ENCODE data around the gene TOR3A.
A peak's percentile ranks its signal among the peaks of the same experiment; 100 is the strongest.
"Not testable (repeated sequence)": the region's sequence is repeated elsewhere in the genome, so short reads cannot be mapped to it uniquely, and the experiment has no call there.

Gene TOR3A

GRCh38 chr1:179081687-179082332 lies at the start of gene TOR3A:
TOR3A (plus strand) TSS chr1:179082070; CDS start chr1:179082129, 59 bp downstream.
- peak; percentile 90 to 93 for DNase-seq

GRCh38 chr1:179034720-179035119 lies 47.1 kb upstream of the TOR3A start:
- DNase-seq: no peak

- no peak for DNase-seq
Measured at GRCh38 chr1:179036844-179037465, 44.9 kb upstream of the TOR3A start.

GRCh38 chr1:179038528-179039281 lies 43.2 kb upstream of the TOR3A start:
- DNase-seq: no peak

- DNase-seq: not testable (repeated sequence)
Measured at GRCh38 chr1:179039502-179040174, 42.2 kb upstream of the TOR3A start.

- DNase-seq: not testable (repeated sequence)
Measured at GRCh38 chr1:179040175-179040551, 41.7 kb upstream of the TOR3A start.

GRCh38 chr1:179042087-179042486 lies 39.8 kb upstream of the TOR3A start:
- DNase-seq: no peak

- DNase-seq: no peak
Measured at GRCh38 chr1:179042700-179043099, 39.2 kb upstream of the TOR3A start.

GRCh38 chr1:179043266-179043665 lies 38.6 kb upstream of the TOR3A start:
- no peak for DNase-seq

- DNase-seq: no peak
Measured at GRCh38 chr1:179043907-179044306, 38.0 kb upstream of the TOR3A start.

- no peak for DNase-seq
Measured at GRCh38 chr1:179046808-179047635, 34.8 kb upstream of the TOR3A start.

GRCh38 chr1:179047636-179047997 lies 34.3 kb upstream of the TOR3A start:
- DNase-seq: peak; percentile 79 to 91

- no peak for DNase-seq
Measured at GRCh38 chr1:179048339-179049124, 33.3 kb upstream of the TOR3A start.

- no peak for DNase-seq
Measured at GRCh38 chr1:179052776-179053175, 29.1 kb upstream of the TOR3A start.

- DNase-seq: no peak
Measured at GRCh38 chr1:179053486-179053885, 28.4 kb upstream of the TOR3A start.

- no peak for DNase-seq
Measured at GRCh38 chr1:179055937-179056336, 25.9 kb upstream of the TOR3A start.

- no peak for DNase-seq
Measured at GRCh38 chr1:179058487-179059483, 23.1 kb upstream of the TOR3A start.

GRCh38 chr1:179061360-179062282 lies 20.2 kb upstream of the TOR3A start:
- no peak for DNase-seq

GRCh38 chr1:179066471-179066870 lies 15.4 kb upstream of the TOR3A start:
- no peak for DNase-seq

All from NCI-H187 (cell line).